Mesothelial cell of epicardium (in vitro differentiated cells): ENCODE measurements around the gene KATNIP. TPM values are rescaled to one million over a fixed set of nuclear protein-coding genes. Genes with fewer than 3 reads are reported as not detected.
"Not testable (repeated sequence)": the region's sequence is repeated elsewhere in the genome, so short reads cannot be mapped to it uniquely, and the experiment has no call there.

Experiments used
- DNase-seq, 2 experiments: peaks; one replicate each; pipeline ENCODE4 v3.0.0; 2021; ENCODE audit warnings: low spot score in 2 of 2; ENCODE audit not compliant: unreplicated experiment in 2 of 2
- H3K27ac Mint-ChIP-seq: 2 replicates; pipeline ENCODE4 v1.8.0; 2021; ENCODE audit warnings: mixed read lengths
- H3K27me3 Mint-ChIP-seq: 2 replicates; pipeline ENCODE4 v1.8.0; 2021; ENCODE audit warnings: low read depth, mixed read lengths
- H3K36me3 Mint-ChIP-seq: 2 replicates; pipeline ENCODE4 v1.8.0; 2021; ENCODE audit warnings: mixed read lengths
- H3K4me1 Mint-ChIP-seq: 2 replicates; pipeline ENCODE4 v1.8.0; 2021; ENCODE audit warnings: mixed read lengths
- H3K4me3 Mint-ChIP-seq: 2 replicates; pipeline ENCODE4 v1.8.0; 2021; ENCODE audit warnings: mild to moderate bottlenecking, moderate library complexity, mixed read lengths
- H3K9me3 Mint-ChIP-seq: 2 replicates; pipeline ENCODE4 v1.8.0; 2021; ENCODE audit warnings: mixed read lengths
- total RNA-seq: library from RNA; stranded (reverse); gene quantifications from 3 replicates; pipeline ENCODE4 v1.2.1, GENCODE V29; 2021
- TF ChIP-seq, protein P1 (sequence below): fragments of 200-600 bp; sonication (generic); IDR thresholded peaks from one replicate; pipeline ENCODE4 v1.5.0; 2021; ENCODE audit warnings: antibody characterized with exemption; ENCODE audit not compliant: unreplicated experiment

Gene KATNIP
- total RNA-seq, 1 donor from 2014 or later = 38.8 TPM

- H3K27me3 Mint-ChIP-seq = no peaks in the 10 kb centered on the region
- H3K36me3 Mint-ChIP-seq = peaks cover 6% of the 10 kb centered on the region
- DNase-seq = no peak
- H3K27ac Mint-ChIP-seq = no peak overlapping the region
- TF ChIP-seq, protein P1, sequence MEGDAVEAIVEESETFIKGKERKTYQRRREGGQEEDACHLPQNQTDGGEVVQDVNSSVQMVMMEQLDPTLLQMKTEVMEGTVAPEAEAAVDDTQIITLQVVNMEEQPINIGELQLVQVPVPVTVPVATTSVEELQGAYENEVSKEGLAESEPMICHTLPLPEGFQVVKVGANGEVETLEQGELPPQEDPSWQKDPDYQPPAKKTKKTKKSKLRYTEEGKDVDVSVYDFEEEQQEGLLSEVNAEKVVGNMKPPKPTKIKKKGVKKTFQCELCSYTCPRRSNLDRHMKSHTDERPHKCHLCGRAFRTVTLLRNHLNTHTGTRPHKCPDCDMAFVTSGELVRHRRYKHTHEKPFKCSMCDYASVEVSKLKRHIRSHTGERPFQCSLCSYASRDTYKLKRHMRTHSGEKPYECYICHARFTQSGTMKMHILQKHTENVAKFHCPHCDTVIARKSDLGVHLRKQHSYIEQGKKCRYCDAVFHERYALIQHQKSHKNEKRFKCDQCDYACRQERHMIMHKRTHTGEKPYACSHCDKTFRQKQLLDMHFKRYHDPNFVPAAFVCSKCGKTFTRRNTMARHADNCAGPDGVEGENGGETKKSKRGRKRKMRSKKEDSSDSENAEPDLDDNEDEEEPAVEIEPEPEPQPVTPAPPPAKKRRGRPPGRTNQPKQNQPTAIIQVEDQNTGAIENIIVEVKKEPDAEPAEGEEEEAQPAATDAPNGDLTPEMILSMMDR = no peak
- no peak overlapping the region for H3K4me3 Mint-ChIP-seq
- H3K4me1 Mint-ChIP-seq = no peaks in the 10 kb centered on the region
- no peaks in the 10 kb centered on the region for H3K9me3 Mint-ChIP-seq
Observed at GRCh38 chr16:27558932-27559331, 9.0 kb downstream of the KATNIP start.

GRCh38 chr16:27561216-27561615 lies 11.3 kb downstream of the KATNIP start:
- no peaks in the 10 kb centered on the region for H3K9me3 Mint-ChIP-seq
- H3K27ac Mint-ChIP-seq = no peak overlapping the region
- peaks cover 2% of the 10 kb centered on the region for H3K4me1 Mint-ChIP-seq
- H3K4me3 Mint-ChIP-seq = no peak overlapping the region
- H3K36me3 Mint-ChIP-seq = peaks cover 6% of the 10 kb centered on the region
- H3K27me3 Mint-ChIP-seq = no peaks in the 10 kb centered on the region
- TF ChIP-seq, protein P1 = no peak
- DNase-seq = no peak

GRCh38 chr16:27564224-27564623 lies 14.3 kb downstream of the KATNIP start:
- TF ChIP-seq, protein P1 = no peak
- Mint-ChIP-seq H3K9me3 (no peaks in the 10 kb centered on the region), H3K4me1 (peaks cover 2% of the 10 kb centered on the region), H3K27ac (peak overlapping the region; percentile 69), H3K27me3 (no peaks in the 10 kb centered on the region), H3K4me3 (no peak overlapping the region), H3K36me3 (peaks cover under 1% of the 10 kb centered on the region)
- DNase-seq = no peak

DNA sequence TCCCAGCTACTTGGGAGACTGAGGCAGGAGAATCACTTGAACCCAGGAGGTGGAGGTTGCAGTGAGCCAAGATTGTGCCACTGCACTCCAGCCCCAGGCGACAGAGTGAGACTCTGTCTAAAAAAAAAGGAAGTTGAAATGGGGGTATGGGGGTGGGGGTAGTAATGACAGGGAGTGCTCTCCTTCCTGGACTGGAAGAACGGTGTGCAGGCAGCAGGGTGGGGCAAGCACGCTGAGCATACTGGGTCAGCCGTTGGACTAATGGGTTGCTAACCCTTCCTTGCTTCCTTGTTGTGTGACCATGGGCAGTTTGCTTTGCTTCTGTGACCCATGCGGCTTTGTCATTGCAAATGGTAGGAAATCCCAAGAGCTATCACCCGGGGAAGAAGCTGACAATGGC lies 16.5 kb downstream of the KATNIP start:
- Mint-ChIP-seq H3K4me3 (no peak overlapping the region), H3K27ac (no peak overlapping the region), H3K9me3 (no peaks in the 10 kb centered on the region), H3K27me3 (no peaks in the 10 kb centered on the region), H3K4me1 (peaks cover 2% of the 10 kb centered on the region), H3K36me3 (no peaks in the 10 kb centered on the region)
- DNase-seq = no peak
- TF ChIP-seq, protein P1 = no peak

DNA sequence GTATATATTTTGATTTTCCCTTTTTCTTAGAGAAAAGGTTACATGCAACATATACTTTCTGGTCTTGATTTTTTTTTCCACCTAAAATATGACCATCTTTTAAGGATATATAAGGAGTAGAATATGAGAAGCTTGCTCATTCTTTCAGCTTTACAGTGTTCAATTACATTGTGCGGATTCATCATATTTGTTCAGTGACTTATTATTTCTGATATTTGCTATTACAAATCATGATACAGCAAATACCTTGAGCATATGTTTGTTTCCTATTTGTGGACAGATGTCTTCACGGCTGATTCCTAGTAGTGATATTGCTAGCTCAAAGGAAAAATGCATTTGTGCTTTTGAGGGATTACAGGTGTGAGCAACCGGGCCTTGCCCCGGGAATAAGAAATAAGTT lies 18.1 kb downstream of the KATNIP start:
- DNase-seq = no peak
- no peaks in the 10 kb centered on the region for H3K36me3 Mint-ChIP-seq
- no peak overlapping the region for H3K27ac Mint-ChIP-seq
- TF ChIP-seq, protein P1 = no peak
- H3K9me3 Mint-ChIP-seq = no peaks in the 10 kb centered on the region
- no peak overlapping the region for H3K4me3 Mint-ChIP-seq
- H3K27me3 Mint-ChIP-seq = no peaks in the 10 kb centered on the region
- peaks cover 15% of the 10 kb centered on the region for H3K4me1 Mint-ChIP-seq

DNA sequence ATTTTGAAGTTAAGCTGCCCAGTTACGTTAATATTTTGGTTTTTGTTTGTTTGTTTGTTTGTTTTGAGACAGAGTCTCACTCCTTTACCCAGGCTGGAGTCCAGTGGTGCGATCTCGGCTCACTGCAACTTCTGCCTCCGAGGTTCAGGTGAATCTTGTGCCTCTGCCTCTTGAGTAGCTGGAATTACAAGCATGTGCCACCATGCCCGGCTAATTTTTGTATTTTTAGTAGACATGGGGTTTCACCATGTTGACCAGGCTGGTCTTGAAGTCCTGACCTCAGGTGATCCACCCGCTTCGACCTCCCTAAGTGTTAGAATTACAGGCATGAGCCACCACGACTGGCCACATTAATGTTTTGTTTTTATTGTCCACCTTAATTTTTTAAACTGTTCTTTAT lies 21.0 kb downstream of the KATNIP start:
- not testable (repeated sequence) for H3K4me3 Mint-ChIP-seq, H3K9me3 Mint-ChIP-seq, DNase-seq, H3K27ac Mint-ChIP-seq, H3K27me3 Mint-ChIP-seq, H3K36me3 Mint-ChIP-seq
- peaks cover 13% of the 10 kb centered on the region for H3K4me1 Mint-ChIP-seq
